ENCODE measurements around the gene MGARP. TPM values are rescaled to one million over a fixed set of nuclear protein-coding genes. Genes with fewer than 3 reads are reported as not detected.

MGARP gene
- total RNA-seq, 1 experiment from 2014 or later: 2.3 TPM

- H3K36me3 ChIP-seq (ENCODE audit: control insufficient read depth, insufficient read depth, low read length): no peaks in the 10 kb centered on the region
- intact Hi-C loops (cut with micrococcal nuclease; ENCODE audit: unreplicated experiment): loop anchor here (5.0 kb wide), 1 partner anchor 100 kb away; no protein-coding TSS in a partner anchor
- POLR2A ChIA-PET: no interaction called here
These were observed 2.7 kb upstream of the MGARP start for GRCh38 chr4:139282721-139283075.

GRCh38 chr4:139282065-139282720 lies 2.2 kb upstream of the MGARP start:
- POLR2A ChIA-PET: no interaction called here
- ATAC-seq (no peak), DNase-seq (ENCODE audit: low read depth, low spot score) (no peak)
- in situ Hi-C loops (cut with HindIII; ENCODE audit: low pct_unique_long_range_greater_than_20kb, low sequenced_read_pairs) (no loop called here), intact Hi-C loops (cut with micrococcal nuclease; ENCODE audit: unreplicated experiment) (loop anchor here (5.0 kb wide), 1 partner anchor 100 kb away; no protein-coding TSS in a partner anchor)
- Histone ChIP-seq H3K4me1 (ENCODE audit: control insufficient read depth, insufficient read depth, low read length) (0 out of 2 replicates have a peak, but pooled peaks cover 2% of the 10 kb centered on the region), H3K27me3 (ENCODE audit: control insufficient read depth, insufficient read depth, low read length) (no peaks in the 10 kb centered on the region), H3K9me3 (ENCODE audit: control insufficient read depth, insufficient read depth, low read depth, low read length) (no peaks in the 10 kb centered on the region), H3K27ac (ENCODE audit: low read length) (no peak overlapping the region), H3K36me3 (ENCODE audit: control insufficient read depth, insufficient read depth, low read length) (no peaks in the 10 kb centered on the region), H3K4me3 (ENCODE audit: low read depth in 2 of 2, low read length in 2 of 2) (no peak overlapping the region)
- CTCF ChIA-PET: interaction anchor here (0.6 kb wide), 1 partner anchor 12 kb away, joined by 10 read pairs; no protein-coding TSS in a partner anchor
- TF ChIP-seq TCF7L2 (IDR thresholded peaks at IDR 0.05; ENCODE audit: low read depth, low read length) (no peak), SIN3A (IDR thresholded peaks at IDR 0.05; ENCODE audit: borderline replicate concordance, insufficient read depth, low read depth, low read length) (no peak), CTCF (IDR thresholded peaks at IDR 0.05) (no peak), REST (IDR thresholded peaks at IDR 0.05; ENCODE audit: insufficient read depth in 1 of 2, low read depth in 2 of 2, low read length in 1 of 2) (no peak), POLR2AphosphoS5 (IDR thresholded peaks at IDR 0.05; ENCODE audit: low read depth, low read length) (no peak)
- BruUV-seq (replicated peaks): no TSS peak

More at GRCh38 chr4:139282721-139283075, 2.7 kb upstream of the MGARP start:
- Histone ChIP-seq H3K27ac (ENCODE audit: low read length) (no peak overlapping the region), H3K4me1 (ENCODE audit: control insufficient read depth, insufficient read depth, low read length) (0 out of 2 replicates have a peak, but pooled peaks cover 2% of the 10 kb centered on the region), H3K4me3 (ENCODE audit: low read depth in 2 of 2, low read length in 2 of 2) (no peak overlapping the region), H3K27me3 (ENCODE audit: control insufficient read depth, insufficient read depth, low read length) (no peaks in the 10 kb centered on the region), H3K9me3 (ENCODE audit: control insufficient read depth, insufficient read depth, low read depth, low read length) (no peaks in the 10 kb centered on the region)
- DNase-seq (ENCODE audit: low read depth, low spot score) (no peak), ATAC-seq (no peak)
- CTCF ChIA-PET: no interaction called here
- TF ChIP-seq CTCF (IDR thresholded peaks at IDR 0.05): no peak
- TF ChIP-seq REST (IDR thresholded peaks at IDR 0.05; ENCODE audit: insufficient read depth in 1 of 2, low read depth in 2 of 2, low read length in 1 of 2): no peak
- TF ChIP-seq TCF7L2 (IDR thresholded peaks at IDR 0.05; ENCODE audit: low read depth, low read length): no peak
- TF ChIP-seq POLR2AphosphoS5 (IDR thresholded peaks at IDR 0.05; ENCODE audit: low read depth, low read length): no peak
- no peak for TF ChIP-seq SIN3A (IDR thresholded peaks at IDR 0.05; ENCODE audit: borderline replicate concordance, insufficient read depth, low read depth, low read length)
- in situ Hi-C loops (cut with HindIII; ENCODE audit: low pct_unique_long_range_greater_than_20kb, low sequenced_read_pairs): no loop called here
- no TSS peak for BruUV-seq (replicated peaks)
